Spleen (tissue), 11 donors: ENCODE measurements around the gene CDKN1A. TPM values are rescaled to one million over a fixed set of nuclear protein-coding genes. Genes with fewer than 3 reads are reported as not detected.

Source experiments
- DNase-seq: peaks from one replicate; pipeline ENCODE4 v3.0.0-alpha.2; 2020
- H3K27ac ChIP-seq, 8 donors: fragments of 200-600 bp; sonication (generic) in 7 of 8; 1 replicate in 4 of 8; 2 replicates in 4 of 8; pipeline versions ENCODE4 v1.5.0 to v1.8.0; 2016 to 2021; ENCODE audit warnings: inconsistent platforms in 4 of 8, mild to moderate bottlenecking in 4 of 8, moderate library complexity in 1 of 8
- H3K27me3 ChIP-seq, 7 donors: fragments of 200-600 bp; sonication (generic) in 6 of 7; replicated peaks in 1 of 7; 1 replicate in 4 of 7; 2 replicates in 3 of 7; pipeline versions ENCODE4 v1.5.0 to v1.8.0; 2016 to 2021; ENCODE audit warnings: inconsistent platforms in 3 of 7, mild to moderate bottlenecking in 1 of 7
- H3K36me3 ChIP-seq, 6 donors: fragments of 200-600 bp; sonication (generic) in 5 of 6; 1 replicate in 4 of 6; 2 replicates in 2 of 6; pipeline versions ENCODE4 v1.5.0 to v1.8.0; 2016 to 2021; ENCODE audit warnings: inconsistent platforms in 2 of 6
- H3K4me1 ChIP-seq, 6 donors: fragments of 200-600 bp; sonication (generic) in 5 of 6; 1 replicate in 3 of 6; 2 replicates in 3 of 6; pipeline versions ENCODE4 v1.5.0 to v1.8.0; 2016 to 2021; ENCODE audit warnings: inconsistent platforms in 3 of 6
- H3K4me3 ChIP-seq, 8 donors: fragments of 200-600 bp; sonication (generic) in 7 of 8; 1 replicate in 4 of 8; 2 replicates in 4 of 8; pipeline versions ENCODE4 v1.5.0 to v1.8.0; 2016 to 2021; ENCODE audit warnings: inconsistent platforms in 4 of 8, mild to moderate bottlenecking in 4 of 8, moderate library complexity in 2 of 8
- H3K9me3 ChIP-seq, 8 donors: fragments of 200-600 bp; sonication (generic) in 7 of 8; 1 replicate in 4 of 8; 2 replicates in 4 of 8; pipeline versions ENCODE4 v1.5.0 to v1.8.0; 2016 to 2021; ENCODE audit warnings: inconsistent platforms in 4 of 8
- CTCF ChIP-seq, 11 experiments: fragments of 200-600 bp in 7 of 11; fragments of 450-650 bp in 4 of 11; sonication (generic) in 4 of 11; IDR thresholded peaks in 8 of 11; conservative IDR thresholded peaks in 3 of 11; 1 replicate in 7 of 11; 2 replicates in 4 of 11; pipeline versions ENCODE4 v1.4.0 to v1.8.0; 2016 to 2021; ENCODE audit warnings: antibody characterized with exemption in 11 of 11, inconsistent platforms in 4 of 11, mild to moderate bottlenecking in 1 of 11
- POLR2A ChIP-seq, 3 donors: fragments of 450-650 bp; IDR thresholded peaks; one replicate each; pipeline ENCODE4 v1.5.1; 2017; ENCODE audit warnings: antibody characterized with exemption in 3 of 3, mild to moderate bottlenecking in 1 of 3
- POLR2AphosphoS5 ChIP-seq, 3 donors: sonication (generic); formaldehyde crosslinking; IDR thresholded peaks; one replicate each; pipeline ENCODE4 v1.5.1; 2017; ENCODE audit warnings: antibody characterized with exemption in 3 of 3
- WGBS, 5 donors: extraction: QIAGEN DNeasy Blood & Tissue Kit in 3 of 5; methylation state at CpG; one replicate each; pipeline versions ENCODE4 v1.1.5 to v1.1.7; 2013 to 2018; 5-methylcytosine and 5-hydroxymethylcytosine counted together
- intact Hi-C: fragments of 100-400 bp; cut with DNase I; formaldehyde crosslinking; loops from one replicate; pipeline ENCODE4 v1.15.0; 2023; ENCODE audit warnings: low total_unique reads
- polyA plus RNA-seq, 3 donors: library from polyadenylated mRNA; stranded (reverse); fragments of 200-250 nt; gene quantifications; one replicate each; pipeline ENCODE4 v1.2.1, GENCODE V29; 2013
- total RNA-seq, 7 donors: library from RNA; depleted of rRNA in 3 of 7; stranded (reverse); fragments of >200 nt in 3 of 7; fragmentation: NEBNext Ultra II Directional in 4 of 7; extraction: Animal tissue kit (Norgen Biotek cat#: 25700) in 4 of 7; gene quantifications; one replicate each; pipeline versions ENCODE4 v1.1.0 to v1.2.1, GENCODE V29; 2016 to 2021
- donor health status: healthy with polysubstance abuse.
- donor health status: DM: no; HTN: no; CAD: no; lungs with moderate emphysema.
- donor health status: DM: no; HTN: no; CAD: no.
- donor health status: Bipolar disorder and iron deficiency.
- donor health status: healthy.
- donor health status: DM: no; HTN: no; CAD: no.
- donor health status: DM: yes; HTN: yes; CAD: no.

Gene CDKN1A
- total and polyA plus RNA-seq, 10 donors, result 10.7 to 58.5 (median 28.1) TPM

GRCh38 chr6:36666826-36667591, 11.5 kb upstream of the CDKN1A start:
- Histone ChIP-seq H3K36me3 (no peaks in the 10 kb centered on the region), H3K4me3 (no peak overlapping the region), H3K4me1 (peaks cover 9 to 39% (median 24%) of the 10 kb centered on the region in 6 donors), H3K27me3 (peaks cover 0 to under 1% (median 0%) of the 10 kb centered on the region in 7 donors), H3K27ac (peak overlapping the region; percentile 11 to 67 (median 50)), H3K9me3 (no peaks in the 10 kb centered on the region)
- TF ChIP-seq CTCF (IDR thresholded peaks at IDR 0.05 in 8 of 11, conservative IDR thresholded peaks at IDR 0.05 in 3 of 11) (no peak), POLR2AphosphoS5 (IDR thresholded peaks at IDR 0.05) (peak; percentile 71 to 78 (median 76))
- peak; percentile 85 for DNase-seq
- intact Hi-C loops, result no loop called here
- WGBS, 5 donors, result 20 to 32% (median 28%) methylated on average over 9 of the region's 9 CpGs

GRCh38 chr6:36668591-36668990, 9.9 kb upstream of the CDKN1A start:
- no peaks in the 10 kb centered on the region for H3K36me3 ChIP-seq
- intact Hi-C loops, result no loop called here
- no peaks in the 10 kb centered on the region for H3K9me3 ChIP-seq
- H3K27ac ChIP-seq, result no peak overlapping the region
- DNase-seq, result no peak
- WGBS, 5 donors, result 81 to 88% (median 84%) methylated on average over 7 of the region's 7 CpGs
- TF ChIP-seq POLR2AphosphoS5 (IDR thresholded peaks at IDR 0.05), result no peak
- no peak for TF ChIP-seq POLR2A (IDR thresholded peaks at IDR 0.05)
- no peak for TF ChIP-seq CTCF (IDR thresholded peaks at IDR 0.05 in 8 of 11, conservative IDR thresholded peaks at IDR 0.05 in 3 of 11)
- no peak overlapping the region for H3K4me3 ChIP-seq
- H3K4me1 ChIP-seq, result peaks cover 9 to 25% (median 21%) of the 10 kb centered on the region in 6 donors
- no peaks in the 10 kb centered on the region for H3K27me3 ChIP-seq

- Histone ChIP-seq H3K4me3 (no peak overlapping the region), H3K4me1 (peaks cover 9 to 25% (median 21%) of the 10 kb centered on the region in 6 donors), H3K9me3 (no peaks in the 10 kb centered on the region), H3K36me3 (no peaks in the 10 kb centered on the region), H3K27ac (no peak overlapping the region), H3K27me3 (no peaks in the 10 kb centered on the region)
- DNase-seq, result no peak
- TF ChIP-seq POLR2A (IDR thresholded peaks at IDR 0.05) (no peak), CTCF (IDR thresholded peaks at IDR 0.05 in 8 of 11, conservative IDR thresholded peaks at IDR 0.05 in 3 of 11) (no peak), POLR2AphosphoS5 (IDR thresholded peaks at IDR 0.05) (no peak)
- 82 to 94% (median 89%) methylated on average over 3 to 6 of the region's 6 CpGs for WGBS, 5 donors
- intact Hi-C loops, result no loop called here
Observed at GRCh38 chr6:36669002-36669401, 9.5 kb upstream of the CDKN1A start.

GRCh38 chr6:36670271-36670670, 8.2 kb upstream of the CDKN1A start:
- H3K27ac ChIP-seq, result no peak overlapping the region
- H3K36me3 ChIP-seq, result no peaks in the 10 kb centered on the region
- WGBS, 5 donors, result 93 to 98% (median 96%) methylated on average over 7 of the region's 7 CpGs
- TF ChIP-seq CTCF (IDR thresholded peaks at IDR 0.05 in 8 of 11, conservative IDR thresholded peaks at IDR 0.05 in 3 of 11) (no peak), POLR2AphosphoS5 (IDR thresholded peaks at IDR 0.05) (no peak), POLR2A (IDR thresholded peaks at IDR 0.05) (no peak)
- no peaks in the 10 kb centered on the region for H3K9me3 ChIP-seq
- no peaks in the 10 kb centered on the region for H3K27me3 ChIP-seq
- H3K4me3 ChIP-seq, result no peak overlapping the region
- peaks cover 9 to 20% (median 14%) of the 10 kb centered on the region in 6 donors for H3K4me1 ChIP-seq
- intact Hi-C loops, result no loop called here
- DNase-seq, result no peak
